Stimulated activated CD4-positive, alpha-beta T cell treated with anti-CD3 and anti-CD28 coated beads, Interleukin-12 subunit alpha, Interleukin-12 subunit beta, amount 100 ng/mL, for 24 hours (primary cell): Measurements from ENCODE around the gene GTPBP6.
"Not testable (repeated sequence)": the region's sequence is repeated elsewhere in the genome, so short reads cannot be mapped to it uniquely, and the experiment has no call there.

ENCODE experiments used
- DNase-seq, 2 experiments: peaks; one replicate each; pipeline ENCODE4 v3.0.0-alpha.2; 2020; ENCODE audit warnings: low read depth in 2 of 2

GTPBP6 gene

GRCh38 chrX:265502-265901 lies 53.1 kb downstream of the GTPBP6 start:
- DNase-seq: no peak

- DNase-seq: no peak
These were observed 53.8 kb downstream of the GTPBP6 start for GRCh38 chrX:264634-265455.

- not testable (repeated sequence) for DNase-seq
These were observed 54.6 kb downstream of the GTPBP6 start for GRCh38 chrX:264006-264405.

GRCh38 chrX:262381-262909 lies 56.2 kb downstream of the GTPBP6 start:
- DNase-seq: no peak

- no peak for DNase-seq
These were observed 56.7 kb downstream of the GTPBP6 start for GRCh38 chrX:261919-262352.

- no peak for DNase-seq
These were observed 57.3 kb downstream of the GTPBP6 start for GRCh38 chrX:261167-261918.

GRCh38 chrX:259692-260355 lies 58.8 kb downstream of the GTPBP6 start:
- no peak for DNase-seq

GRCh38 chrX:258291-259040 lies 60.1 kb downstream of the GTPBP6 start:
- no peak for DNase-seq

GRCh38 chrX:257681-258289 lies 60.8 kb downstream of the GTPBP6 start:
- DNase-seq: no peak

- not testable (repeated sequence) for DNase-seq
These were observed 61.5 kb downstream of the GTPBP6 start for GRCh38 chrX:257054-257453.

- no peak for DNase-seq
These were observed 62.7 kb downstream of the GTPBP6 start for GRCh38 chrX:255923-256331.
